SHP77 (cell line): ENCODE data around the gene LMAN2.

ENCODE experiments used
- DNase-seq, 2 experiments: peaks; one replicate each; lab custom pipeline; 2025; lab: John Stamatoyannopoulos, UW

Gene LMAN2

DNA sequence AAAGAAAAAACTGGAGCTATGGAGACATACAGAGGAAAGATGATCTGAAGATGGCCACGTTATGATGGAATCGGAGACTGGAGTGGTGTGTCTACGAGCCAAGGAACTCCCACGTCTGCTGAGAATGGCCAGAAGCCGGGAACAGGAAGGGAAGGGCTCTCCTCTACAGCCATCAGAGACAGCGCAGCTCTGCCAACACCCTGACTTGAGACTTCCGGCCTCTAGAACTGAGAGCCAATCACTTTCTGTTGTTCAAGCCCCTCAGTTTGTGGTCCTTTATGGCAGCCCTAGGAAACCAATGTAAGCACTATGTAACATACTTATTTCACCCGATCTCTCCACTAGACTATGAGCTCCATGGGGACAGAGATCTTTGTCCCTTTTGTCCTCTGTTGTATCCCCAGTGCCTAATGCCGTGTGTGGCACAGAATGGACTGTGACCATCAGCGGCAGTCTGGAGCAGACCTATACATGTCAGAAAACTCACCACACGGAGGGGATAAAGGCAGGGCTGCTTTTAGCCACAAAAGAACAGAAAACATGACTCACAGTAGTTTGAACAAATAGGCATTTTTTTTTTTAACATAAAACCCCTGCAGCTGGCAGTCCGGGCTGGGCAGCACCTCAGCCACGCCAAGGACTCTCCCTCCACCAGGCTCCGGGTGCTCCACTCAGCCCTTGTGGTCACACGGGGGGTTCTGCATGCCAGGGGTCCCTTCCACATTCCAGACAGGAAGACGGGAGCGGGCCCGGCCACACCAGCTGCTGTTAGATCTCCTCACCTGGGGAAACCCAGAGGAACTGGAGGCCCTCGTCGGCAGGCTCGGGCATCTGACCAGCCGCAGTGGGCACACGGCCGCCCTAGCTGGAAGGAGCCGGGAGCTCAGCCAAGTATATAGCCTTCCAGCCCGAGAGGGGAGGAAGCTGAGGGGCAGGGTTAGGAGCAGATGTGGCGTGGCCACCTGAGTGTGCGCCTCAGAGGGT is 23.6 kb downstream of the LMAN2 start:
- DNase-seq = no peak

- DNase-seq = no peak
Observed at GRCh38 chr5:177325868-177326381, 25.5 kb downstream of the LMAN2 start.

DNA sequence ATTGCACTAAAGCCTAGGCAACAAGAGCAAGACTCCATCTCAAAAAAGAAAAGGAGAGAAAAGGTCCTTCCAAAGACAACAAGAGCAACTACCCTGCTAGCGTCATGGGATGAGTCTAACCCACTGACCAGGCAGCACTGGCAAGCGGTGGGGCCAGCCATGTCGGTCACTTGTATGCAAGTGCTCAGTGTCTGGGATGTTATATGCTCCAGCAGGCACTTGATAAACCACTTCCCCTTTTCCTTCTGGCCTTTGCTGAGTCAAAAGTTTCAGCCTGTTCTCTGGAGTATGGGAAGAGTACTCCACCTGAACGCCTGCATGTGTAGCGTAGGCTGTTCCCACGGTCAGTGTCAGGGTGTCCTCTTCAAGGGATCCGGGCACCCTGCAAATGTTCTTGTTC is 30.6 kb downstream of the LMAN2 start:
- DNase-seq = no peak

- DNase-seq = no peak
Observed at GRCh38 chr5:177319913-177320588, 31.4 kb downstream of the LMAN2 start.

DNA sequence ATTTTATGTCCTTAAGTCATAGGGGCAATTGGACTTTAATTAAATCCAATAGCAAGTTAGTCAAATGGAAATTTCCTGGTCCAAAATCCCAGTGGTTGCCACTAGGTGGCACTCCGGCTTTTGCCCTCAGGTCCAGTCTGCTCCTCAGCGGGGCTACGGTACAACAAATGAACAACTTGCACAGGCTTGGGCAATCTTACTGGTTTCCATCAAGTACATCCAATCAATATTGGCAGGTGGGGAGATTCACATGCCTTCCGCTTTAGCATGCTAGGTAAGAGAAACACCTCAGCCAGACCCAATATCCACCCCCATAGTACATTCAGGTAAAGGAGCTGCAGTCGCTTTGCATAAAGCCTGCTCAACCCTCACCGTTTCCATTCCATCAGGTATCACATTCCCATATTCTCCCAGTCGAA is 33.5 kb downstream of the LMAN2 start:
- DNase-seq = peak; percentile 25 to 61

- DNase-seq = no peak
Observed at GRCh38 chr5:177316005-177316404, 35.5 kb downstream of the LMAN2 start.

DNA sequence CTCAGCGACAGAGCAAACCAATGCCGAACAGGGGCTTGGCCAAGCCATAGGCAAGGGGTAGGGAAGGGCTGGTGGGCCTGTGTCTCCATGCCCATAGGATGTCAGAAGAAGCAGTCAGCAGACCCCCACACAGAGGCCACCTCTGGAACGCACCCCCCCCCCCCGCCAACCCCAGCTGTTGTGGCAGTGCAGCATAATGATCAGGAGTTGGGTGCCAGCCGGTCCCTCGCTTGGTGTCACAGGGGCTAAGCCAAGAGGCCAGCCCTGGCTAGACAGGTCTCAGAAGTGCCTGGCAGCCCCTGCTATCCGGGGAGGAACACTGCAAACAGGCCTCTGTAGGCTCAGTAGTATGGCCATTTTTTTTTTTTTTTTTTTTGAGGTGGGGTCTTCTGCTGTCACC is 36.1 kb downstream of the LMAN2 start:
- DNase-seq = no peak

GRCh38 chr5:177314376-177315342 is 36.8 kb downstream of the LMAN2 start:
- no peak for DNase-seq

DNA sequence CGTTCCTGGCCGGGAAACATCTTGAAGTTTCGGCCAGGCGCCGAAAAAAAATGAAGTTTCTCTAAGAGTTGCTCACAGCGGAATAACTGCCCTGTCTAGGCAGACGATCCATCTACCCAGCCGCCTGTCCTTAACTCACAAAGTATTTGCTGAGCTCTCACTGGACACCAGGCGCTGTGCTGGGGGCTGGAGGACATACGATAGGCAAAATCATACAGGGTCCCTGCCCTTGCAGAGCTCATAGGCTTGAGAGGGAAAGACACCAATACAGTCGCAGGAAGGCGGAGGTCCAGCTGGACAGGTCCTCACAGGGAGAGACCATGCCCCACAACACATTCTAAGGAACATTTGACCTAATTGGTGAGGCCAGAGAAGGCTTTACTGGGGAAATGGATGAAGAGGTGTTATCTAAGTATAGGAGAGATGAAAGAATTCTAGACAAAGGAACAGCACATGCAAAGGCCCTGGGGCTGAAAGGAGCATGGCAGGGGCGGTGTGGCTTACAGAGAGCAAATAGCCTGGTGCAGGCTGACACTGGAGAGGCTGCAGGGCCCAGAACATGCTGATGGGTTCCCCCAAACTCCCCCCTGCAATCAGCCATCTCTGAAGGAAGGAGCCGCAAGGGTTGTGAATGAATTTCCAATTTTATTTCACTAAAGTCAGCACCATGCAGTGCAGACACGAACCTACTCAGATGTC is 37.8 kb downstream of the LMAN2 start:
- DNase-seq = no peak

- peak in 1 of 2 experiments; percentile 34 for DNase-seq
Observed at GRCh38 chr5:177312649-177313181, 38.8 kb downstream of the LMAN2 start.

GRCh38 chr5:177311723-177312648 is 39.5 kb downstream of the LMAN2 start, which contains the start of gene MXD3:
TSS of gene MXD3 (minus strand) at chr5:177311898. CDS start at chr5:177311830, 68 bp downstream.
- peak; percentile 94 for DNase-seq

DNA sequence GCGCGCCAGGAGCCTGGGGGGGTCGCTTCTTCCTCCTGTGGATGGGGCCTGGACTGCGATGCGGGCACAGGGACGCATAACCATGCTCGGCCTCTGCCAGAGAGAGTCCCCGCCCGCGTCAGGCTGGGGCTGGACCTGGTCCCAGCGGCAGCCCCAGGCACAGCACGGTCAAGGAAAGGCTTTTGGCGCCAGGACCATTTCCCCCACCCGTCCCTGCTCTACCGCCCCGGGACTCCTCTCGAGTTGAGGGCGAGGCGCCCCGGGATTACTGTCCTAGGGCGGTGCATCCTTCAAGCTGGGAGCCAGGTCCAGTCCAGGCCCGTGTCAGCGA is 40.1 kb downstream of the LMAN2 start:
- DNase-seq = no peak

- peak in 1 of 2 experiments; percentile 22 for DNase-seq
Observed at GRCh38 chr5:177310757-177311391, 40.6 kb downstream of the LMAN2 start.

- no peak for DNase-seq
Observed at GRCh38 chr5:177310332-177310731, 41.1 kb downstream of the LMAN2 start.

- DNase-seq = peak; percentile 75 to 83
Observed at GRCh38 chr5:177309351-177310191, 41.9 kb downstream of the LMAN2 start.

- DNase-seq = no peak
Observed at GRCh38 chr5:177308740-177309139, 42.7 kb downstream of the LMAN2 start.

- DNase-seq = no peak
Observed at GRCh38 chr5:177307544-177308363, 43.7 kb downstream of the LMAN2 start.
